ENCODE data around the gene RANBP3. TPM values are rescaled to one million over a fixed set of nuclear protein-coding genes. Genes with fewer than 3 reads are reported as not detected.

Gene RANBP3
- total RNA-seq, 4 donors from 2014 or later, result 55.6 to 85.0 (median 78.0) TPM

GRCh38 chr19:5917431-5918107 lies 60.4 kb downstream of the RANBP3 start:
- H3K36me3 ChIP-seq, result peaks cover 69% of the 10 kb centered on the region
- H3K27ac ChIP-seq, result no peak overlapping the region

DNA sequence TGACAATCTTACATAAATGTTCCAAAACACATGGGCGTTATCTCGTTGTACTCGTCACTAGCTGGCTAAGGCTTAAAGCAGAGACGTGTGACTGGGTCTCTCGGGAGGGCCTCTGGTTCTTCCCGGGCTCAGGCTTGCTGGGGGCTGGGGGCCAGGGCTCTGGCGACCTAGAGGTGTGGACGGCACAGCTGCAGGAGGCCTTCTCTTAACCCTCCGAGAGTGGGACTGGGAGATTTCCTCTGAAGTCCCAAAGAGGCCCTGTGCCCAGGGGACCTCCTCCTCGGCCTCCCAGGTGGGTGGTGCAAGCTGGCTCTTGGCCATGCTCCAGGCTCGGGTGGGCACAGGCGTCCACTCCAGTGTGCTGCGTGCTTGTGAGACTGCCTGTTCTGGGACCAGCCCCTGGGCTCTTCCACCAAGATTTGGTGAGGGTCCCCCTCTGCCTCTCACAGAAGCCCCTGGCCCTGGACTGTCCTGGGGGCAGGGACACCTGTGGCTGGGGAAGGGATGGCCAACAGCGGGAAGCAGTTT lies 61.7 kb downstream of the RANBP3 start:
- TF ChIP-seq POLR2AphosphoS5 (IDR thresholded peaks at IDR 0.05), result no peak
- no peak for TF ChIP-seq EP300 (IDR thresholded peaks at IDR 0.05)
- TF ChIP-seq POLR2A (IDR thresholded peaks at IDR 0.05), result no peak
- TF ChIP-seq CTCF (IDR thresholded peaks at IDR 0.05), result no peak
- no peak overlapping the region for H3K4me3 ChIP-seq
- 77% methylated on average over 5 of the region's 14 CpGs for WGBS
- peaks cover 21% of the 10 kb centered on the region for H3K4me1 ChIP-seq
- H3K27ac ChIP-seq, result peak overlapping the region; percentile 31
- no peaks in the 10 kb centered on the region for H3K9me3 ChIP-seq
- DNase-seq (ENCODE audit: low spot score in 2 of 2), result no peak
- H3K27me3 ChIP-seq, result no peaks in the 10 kb centered on the region
- peaks cover 56% of the 10 kb centered on the region for H3K36me3 ChIP-seq

More at GRCh38 chr19:5917431-5918107, 60.4 kb downstream of the RANBP3 start:
- H3K9me3 ChIP-seq, result no peaks in the 10 kb centered on the region
- 92% methylated on average over 27 of the region's 36 CpGs for WGBS
- TF ChIP-seq POLR2A (IDR thresholded peaks at IDR 0.05) (no peak), POLR2AphosphoS5 (IDR thresholded peaks at IDR 0.05) (no peak), CTCF (IDR thresholded peaks at IDR 0.05) (no peak)
- no peaks in the 10 kb centered on the region for H3K27me3 ChIP-seq
- DNase-seq (ENCODE audit: low spot score in 2 of 2), result peak in 1 of 2 donors; percentile 52
- H3K4me1 ChIP-seq, result peaks cover 21% of the 10 kb centered on the region
- H3K4me3 ChIP-seq, result no peak overlapping the region

DNA sequence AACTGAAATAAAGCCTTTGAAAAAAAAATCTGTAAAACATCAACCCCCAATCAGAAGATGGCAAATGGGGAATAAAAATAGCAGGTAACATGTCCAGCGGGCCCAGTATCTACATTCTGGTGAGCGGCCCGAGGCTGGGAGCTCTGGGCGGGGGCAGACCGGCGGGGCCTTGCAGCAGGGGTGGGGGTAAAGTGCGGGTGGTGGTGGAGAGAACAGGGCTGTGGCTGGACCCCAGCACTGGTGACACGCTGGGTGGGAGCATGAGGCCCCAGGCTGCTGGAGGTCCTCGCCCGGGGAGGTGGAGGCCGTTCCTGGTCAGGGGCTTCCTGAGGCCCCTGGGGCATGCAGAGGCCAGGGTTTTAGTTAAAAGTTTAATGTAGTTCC lies 62.2 kb downstream of the RANBP3 start:
- TF ChIP-seq CTCF (IDR thresholded peaks at IDR 0.05), result no peak
- TF ChIP-seq POLR2AphosphoS5 (IDR thresholded peaks at IDR 0.05), result no peak
- TF ChIP-seq POLR2A (IDR thresholded peaks at IDR 0.05), result no peak
- no peak for TF ChIP-seq EP300 (IDR thresholded peaks at IDR 0.05)
- Histone ChIP-seq H3K36me3 (peaks cover 53% of the 10 kb centered on the region), H3K4me1 (peaks cover 21% of the 10 kb centered on the region), H3K27me3 (no peaks in the 10 kb centered on the region), H3K9me3 (no peaks in the 10 kb centered on the region), H3K27ac (peak overlapping the region; percentile 31), H3K4me3 (no peak overlapping the region)
- 69% methylated on average over 11 of the region's 11 CpGs for WGBS
- DNase-seq (ENCODE audit: low spot score in 2 of 2), result no peak

DNA sequence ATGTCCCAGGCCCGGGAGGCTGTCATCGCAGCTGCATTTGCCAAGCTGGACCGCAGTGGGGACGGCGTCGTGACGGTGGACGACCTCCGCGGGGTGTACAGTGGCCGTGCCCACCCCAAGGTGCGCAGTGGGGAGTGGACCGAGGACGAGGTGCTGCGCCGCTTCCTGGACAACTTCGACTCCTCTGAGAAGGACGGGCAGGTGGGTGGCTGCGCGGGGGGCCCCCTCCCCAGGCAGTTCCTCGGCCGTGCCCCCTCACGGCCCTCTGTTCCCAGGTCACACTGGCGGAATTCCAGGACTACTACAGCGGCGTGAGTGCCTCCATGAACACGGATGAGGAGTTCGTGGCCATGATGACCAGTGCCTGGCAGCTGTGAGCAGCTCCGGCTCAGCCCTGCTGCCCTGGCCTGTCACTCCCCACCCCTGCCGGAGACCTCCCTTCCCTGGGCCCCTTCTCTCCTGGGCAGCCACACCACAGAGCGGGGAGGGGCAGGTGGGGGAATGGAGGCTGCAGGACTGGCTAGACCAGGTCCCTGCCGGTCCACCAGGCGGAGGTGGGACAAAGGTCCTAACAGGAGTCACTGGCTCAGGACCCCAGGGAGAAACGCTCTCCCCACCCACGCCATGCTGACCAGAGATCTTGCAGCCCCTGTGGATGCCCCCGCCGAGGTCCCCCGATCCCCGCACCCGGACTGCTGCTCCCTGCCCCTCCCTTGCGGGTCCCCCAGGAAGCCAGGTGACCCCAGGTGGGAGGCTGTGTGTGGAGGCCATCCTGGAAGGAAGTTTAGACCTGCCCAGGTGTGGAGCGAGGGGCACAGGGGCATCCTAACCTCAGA lies 62.8 kb downstream of the RANBP3 start:
- H3K4me3 ChIP-seq, result peak overlapping the region; percentile 5
- H3K36me3 ChIP-seq, result peaks cover 48% of the 10 kb centered on the region
- DNase-seq (ENCODE audit: low spot score in 2 of 2), result no peak
- no peaks in the 10 kb centered on the region for H3K27me3 ChIP-seq
- 88% methylated on average over 24 of the region's 42 CpGs for WGBS
- peaks cover 23% of the 10 kb centered on the region for H3K4me1 ChIP-seq
- TF ChIP-seq EP300 (IDR thresholded peaks at IDR 0.05), result no peak
- H3K9me3 ChIP-seq, result no peaks in the 10 kb centered on the region
- H3K27ac ChIP-seq, result peak overlapping the region; percentile 31

DNA sequence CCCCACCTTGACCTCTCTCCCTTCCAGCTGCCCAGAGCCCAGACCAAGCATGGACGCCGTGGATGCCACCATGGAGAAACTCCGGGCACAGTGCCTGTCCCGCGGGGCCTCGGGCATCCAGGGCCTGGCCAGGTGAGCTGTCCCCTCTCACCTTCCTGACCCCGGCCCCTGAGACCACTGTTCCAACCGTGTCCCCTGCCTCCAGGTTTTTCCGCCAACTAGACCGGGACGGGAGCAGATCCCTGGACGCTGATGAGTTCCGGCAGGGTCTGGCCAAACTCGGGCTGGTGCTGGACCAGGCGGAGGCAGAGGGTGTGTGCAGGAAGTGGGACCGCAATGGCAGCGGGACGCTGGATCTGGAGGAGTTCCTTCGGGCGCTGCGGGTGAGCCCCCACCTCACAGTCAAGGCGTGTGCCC lies 63.6 kb downstream of the RANBP3 start:
- H3K36me3 ChIP-seq, result peaks cover 49% of the 10 kb centered on the region
- H3K27me3 ChIP-seq, result no peaks in the 10 kb centered on the region
- no peak for TF ChIP-seq EP300 (IDR thresholded peaks at IDR 0.05)
- no peak for TF ChIP-seq POLR2AphosphoS5 (IDR thresholded peaks at IDR 0.05)
- TF ChIP-seq POLR2A (IDR thresholded peaks at IDR 0.05), result no peak
- no peaks in the 10 kb centered on the region for H3K9me3 ChIP-seq
- 43% methylated on average over 5 of the region's 22 CpGs for WGBS
- H3K4me1 ChIP-seq, result peaks cover 30% of the 10 kb centered on the region
- H3K27ac ChIP-seq, result peak overlapping the region; percentile 68
- DNase-seq (ENCODE audit: low spot score in 2 of 2), result no peak
- peak overlapping the region; percentile 5 for H3K4me3 ChIP-seq
